Fibroblast of the aortic adventitia (primary cell): ENCODE measurements around the gene ZMIZ2. TPM values are rescaled to one million over a fixed set of nuclear protein-coding genes. Genes with fewer than 3 reads are reported as not detected.

ENCODE experiments used
- DNase-seq: peaks from one replicate; pipeline ENCODE4 v3.0.0-alpha.2; 2010; ENCODE audit warnings: low read depth
- H3K4me3 ChIP-seq: 2 replicates; pipeline ENCODE4 v1.5.1; 2011; ENCODE audit warnings: low read depth, mild to moderate bottlenecking, control low read depth, low read length, moderate library complexity
- CTCF ChIP-seq: IDR thresholded peaks from 2 replicates; pipeline ENCODE4 v1.5.1; 2011; ENCODE audit warnings: mild to moderate bottlenecking, low read length, control low read depth, inconsistent platforms; ENCODE audit not compliant: insufficient read depth
- total RNA-seq: library from RNA; depleted of rRNA; stranded (reverse); fragments of >200 nt; gene quantifications from 2 replicates; pipeline ENCODE4 v1.2.3, GENCODE V29; 2012; ENCODE audit warnings: low replicate concordance

Gene ZMIZ2
- total RNA-seq, 1 donor = 18.3 TPM

- TF ChIP-seq CTCF = no peak
- H3K4me3 ChIP-seq = no peak overlapping the region
- no peak for DNase-seq
These were observed 57.3 kb downstream of the ZMIZ2 start for GRCh38 chr7:44805950-44806349.

- no peak for DNase-seq
- no peak for TF ChIP-seq CTCF
- H3K4me3 ChIP-seq = no peak overlapping the region
These were observed 60.3 kb downstream of the ZMIZ2 start for GRCh38 chr7:44808914-44809393.

GRCh38 chr7:44811093-44811492 is 62.4 kb downstream of the ZMIZ2 start:
- TF ChIP-seq CTCF = no peak
- no peak overlapping the region for H3K4me3 ChIP-seq
- no peak for DNase-seq

GRCh38 chr7:44811571-44811970 is 62.9 kb downstream of the ZMIZ2 start:
- no peak overlapping the region for H3K4me3 ChIP-seq
- no peak for TF ChIP-seq CTCF
- no peak for DNase-seq

- no peak for DNase-seq
- no peak for TF ChIP-seq CTCF
- H3K4me3 ChIP-seq = no peak overlapping the region
These were observed 66.3 kb downstream of the ZMIZ2 start for GRCh38 chr7:44814919-44815318.

- H3K4me3 ChIP-seq = no peak overlapping the region
- no peak for DNase-seq
- TF ChIP-seq CTCF = no peak
These were observed 70.6 kb downstream of the ZMIZ2 start for GRCh38 chr7:44819292-44819691.

Other genes starting within 250 kb of the ZMIZ2 start
- gene NPC1L1, start 207.5 kb upstream of the ZMIZ2 start, total RNA-seq = under 0.01 TPM in 1 of 2 replicates, not detected in the other
- 14.6 and 48.4 TPM in 2 replicates for gene DDX56, start 174.9 kb upstream of the ZMIZ2 start, total RNA-seq
- gene TMED4, start 166.6 kb upstream of the ZMIZ2 start, total RNA-seq = 48.3 and 78.5 TPM in 2 replicates
- gene OGDH, start 142.2 kb upstream of the ZMIZ2 start, total RNA-seq = 26.2 and 85.6 TPM in 2 replicates
- 1,562 and 2,915 TPM in 2 replicates for gene PPIA, start 47.8 kb downstream of the ZMIZ2 start, total RNA-seq
- 69.1 and 122 TPM in 2 replicates for gene H2AZ2, start 99.2 kb downstream of the ZMIZ2 start, total RNA-seq
- gene PURB, start 136.7 kb downstream of the ZMIZ2 start, total RNA-seq = 10.5 and 27.2 TPM in 2 replicates
- 0.09 TPM in 1 of 2 replicates, not detected in the other for gene MYO1G, start 230.2 kb downstream of the ZMIZ2 start, total RNA-seq